Embryonic facial prominence (tissue), 1 donor: ENCODE measurements around the gene ZDHHC14.
"Not testable (repeated sequence)": the region's sequence is repeated elsewhere in the genome, so short reads cannot be mapped to it uniquely, and the experiment has no call there.

Experiments used
- DNase-seq: peaks from one replicate; pipeline ENCODE4 v3.0.0-alpha.2; 2016; ENCODE audit errors: extremely low spot score

The ZDHHC14 gene

GRCh38 chr6:157406661-157407060, 25.7 kb downstream of the ZDHHC14 start:
- DNase-seq, result no peak

DNA sequence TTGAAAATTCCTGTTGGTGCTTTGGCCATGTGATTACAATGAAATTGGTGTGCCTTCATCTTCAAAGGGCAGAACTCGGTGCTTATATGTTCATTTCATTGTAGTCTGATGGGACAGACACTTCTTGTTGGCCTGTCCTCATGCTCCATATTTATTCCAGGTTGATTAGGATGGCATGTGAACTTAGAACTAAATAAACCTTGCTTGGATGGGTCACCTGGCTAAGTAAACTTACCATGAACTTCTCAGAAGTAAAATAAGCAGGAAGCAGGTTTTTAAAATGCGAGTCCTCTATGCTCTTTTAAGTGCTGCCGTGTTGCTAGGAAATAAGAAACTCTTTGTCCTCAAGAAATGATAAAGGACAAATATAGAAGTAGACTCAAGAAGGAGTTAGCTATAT, 26.7 kb downstream of the ZDHHC14 start:
- DNase-seq, result no peak

DNA sequence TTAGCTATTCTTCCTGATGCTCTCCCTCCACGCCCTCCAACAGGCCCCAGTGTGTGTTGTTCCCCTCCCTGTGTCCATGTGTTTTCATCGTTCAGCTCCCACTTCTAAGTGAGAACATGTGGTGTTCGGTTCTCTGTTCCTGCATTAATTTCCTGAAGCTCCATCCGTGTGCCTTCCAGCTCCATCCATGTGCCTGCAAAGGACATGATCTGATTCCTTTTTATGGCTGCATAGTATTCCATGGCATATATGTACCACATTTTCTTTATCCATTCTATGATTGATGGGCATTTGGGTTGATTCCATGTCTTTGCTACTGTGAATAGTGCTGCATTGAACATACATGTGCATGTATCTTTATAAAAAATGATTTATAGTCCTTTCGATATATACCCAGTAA, 27.4 kb downstream of the ZDHHC14 start:
- not testable (repeated sequence) for DNase-seq

DNA sequence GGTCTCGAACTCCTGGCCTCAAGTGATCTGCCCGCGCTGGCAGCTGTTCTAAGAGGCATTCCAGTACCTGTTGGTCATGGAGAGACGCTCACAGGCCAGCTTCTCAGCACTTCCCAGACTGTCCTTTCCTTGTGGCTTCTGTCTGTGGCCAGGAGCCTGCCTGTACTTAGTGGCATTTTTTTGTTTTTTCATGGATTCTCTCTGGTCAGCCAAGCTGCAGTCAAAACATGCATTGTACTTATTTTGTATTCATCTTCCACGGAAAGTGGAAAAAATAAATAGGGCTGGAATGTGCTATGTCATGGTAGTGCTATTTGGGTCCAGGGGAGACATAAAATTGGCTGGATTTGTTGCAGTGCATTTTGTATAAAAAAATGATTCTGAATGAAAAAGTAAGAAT, 29.1 kb downstream of the ZDHHC14 start:
- no peak for DNase-seq

DNA sequence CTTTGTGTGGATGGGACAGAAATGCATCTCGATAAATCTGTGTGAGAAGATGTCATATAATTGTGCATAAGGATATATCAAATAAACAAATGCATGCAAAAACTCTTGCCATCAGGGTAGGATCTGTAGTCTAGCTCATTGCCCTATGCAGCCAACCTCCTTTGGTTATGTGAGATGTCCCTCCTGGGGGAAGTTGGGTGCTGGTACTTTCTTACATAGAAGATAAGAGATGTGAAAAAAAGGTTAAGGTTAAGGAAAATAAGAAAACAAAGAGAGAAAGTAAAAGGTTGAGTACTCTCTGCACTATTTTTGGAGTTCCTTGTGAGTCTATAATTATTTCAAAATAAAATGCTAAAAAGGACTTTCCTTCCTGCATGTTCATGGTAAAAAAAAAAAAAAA, 30.4 kb downstream of the ZDHHC14 start:
- no peak for DNase-seq

DNA sequence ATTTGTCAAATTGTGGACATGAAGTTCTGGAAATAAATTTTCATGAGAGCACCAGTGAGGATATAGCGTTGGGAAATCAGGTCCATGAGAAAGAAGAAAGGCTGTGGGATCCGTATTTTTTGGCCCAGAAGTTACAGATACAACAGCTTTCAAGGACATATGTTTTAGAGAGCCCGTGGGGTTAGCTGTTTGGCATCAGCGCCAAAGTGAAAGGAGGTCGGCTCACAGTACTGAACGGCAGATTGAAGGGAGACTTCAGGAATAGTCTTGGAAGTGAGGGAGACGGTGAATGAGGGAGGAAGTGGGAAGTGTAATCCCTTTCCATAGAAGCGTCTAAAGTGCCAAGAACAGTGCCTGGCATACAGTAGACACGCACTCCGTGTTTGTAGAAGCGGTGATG, 31.8 kb downstream of the ZDHHC14 start:
- no peak for DNase-seq

DNA sequence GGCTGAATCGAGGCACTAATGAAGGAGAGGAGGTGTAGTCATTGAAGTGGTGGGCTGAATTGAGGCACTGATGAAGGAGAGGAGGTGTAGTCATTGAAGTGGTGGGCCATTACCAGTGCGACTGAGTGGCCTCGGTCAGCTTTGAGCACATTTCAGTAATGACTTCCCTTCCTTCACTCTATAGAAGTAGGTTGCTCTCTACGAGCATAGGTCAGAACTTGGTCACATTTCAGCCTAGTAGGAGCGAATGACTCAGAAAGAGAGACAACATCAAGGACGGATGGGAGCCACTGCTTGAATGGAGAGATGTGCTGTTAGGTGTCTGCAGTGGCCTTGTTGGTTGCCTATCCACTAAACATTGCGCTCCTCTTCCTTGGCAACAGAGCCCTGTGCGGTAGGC, 39.5 kb downstream of the ZDHHC14 start:
- DNase-seq, result no peak

- no peak for DNase-seq
Observed at GRCh38 chr6:157424491-157425020, 43.6 kb downstream of the ZDHHC14 start.

DNA sequence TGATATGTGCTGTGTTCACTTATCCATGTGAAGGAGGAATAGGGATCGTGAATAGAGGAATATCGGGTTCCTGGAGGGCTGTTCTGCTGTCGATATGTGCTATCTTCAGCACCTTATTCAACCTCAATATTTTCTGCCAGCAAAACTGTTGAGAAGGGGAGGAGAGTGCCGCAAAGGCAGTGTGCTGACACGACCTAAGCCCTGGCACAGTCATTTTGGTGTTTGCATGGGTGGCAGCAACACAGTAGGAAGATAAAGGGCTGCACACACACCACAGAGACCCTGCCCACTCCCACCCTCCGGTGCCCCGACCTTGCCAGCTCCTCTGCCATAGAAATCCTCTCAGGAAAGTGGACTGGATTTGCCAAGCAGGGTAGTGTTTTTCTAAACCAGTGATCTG, 47.0 kb downstream of the ZDHHC14 start:
- no peak for DNase-seq

DNA sequence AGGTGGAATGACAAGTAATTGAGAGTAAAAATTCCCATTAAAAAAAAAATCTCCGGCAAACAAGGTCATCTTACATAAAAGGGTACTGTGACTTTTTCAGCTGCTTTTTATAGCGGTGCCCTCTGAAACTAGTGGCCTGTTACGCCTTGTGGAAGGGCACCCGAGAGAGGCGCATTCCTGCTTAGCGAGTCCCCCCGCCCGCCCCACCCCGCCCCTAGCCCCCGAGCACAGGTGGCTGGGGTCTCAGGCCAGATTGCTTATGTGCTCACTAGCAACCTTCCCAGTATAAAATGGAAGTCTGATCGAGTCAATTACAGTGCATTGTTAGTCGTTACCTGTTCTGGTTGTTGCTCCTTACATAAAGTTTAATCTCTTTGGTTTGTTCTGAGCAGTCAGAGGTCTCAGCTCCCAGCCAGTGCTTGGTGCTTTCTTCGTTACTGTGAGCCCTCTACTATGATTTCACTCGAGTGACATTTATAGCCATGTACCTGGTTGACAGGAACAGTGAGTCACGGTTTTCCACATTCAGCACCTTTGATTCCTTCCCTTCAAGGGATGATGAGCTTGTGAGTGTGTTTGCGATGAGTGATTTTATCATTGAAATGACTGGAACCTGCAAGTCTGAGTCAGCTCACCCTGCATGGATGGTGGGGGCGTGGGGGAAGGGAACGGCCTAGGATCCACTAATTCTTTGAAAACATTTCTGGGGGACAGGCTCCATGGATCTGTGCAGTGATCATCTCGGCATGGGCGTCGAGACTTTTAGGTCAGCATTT, 47.6 kb downstream of the ZDHHC14 start:
- DNase-seq, result no peak

GRCh38 chr6:157429248-157429647, 48.3 kb downstream of the ZDHHC14 start:
- no peak for DNase-seq

DNA sequence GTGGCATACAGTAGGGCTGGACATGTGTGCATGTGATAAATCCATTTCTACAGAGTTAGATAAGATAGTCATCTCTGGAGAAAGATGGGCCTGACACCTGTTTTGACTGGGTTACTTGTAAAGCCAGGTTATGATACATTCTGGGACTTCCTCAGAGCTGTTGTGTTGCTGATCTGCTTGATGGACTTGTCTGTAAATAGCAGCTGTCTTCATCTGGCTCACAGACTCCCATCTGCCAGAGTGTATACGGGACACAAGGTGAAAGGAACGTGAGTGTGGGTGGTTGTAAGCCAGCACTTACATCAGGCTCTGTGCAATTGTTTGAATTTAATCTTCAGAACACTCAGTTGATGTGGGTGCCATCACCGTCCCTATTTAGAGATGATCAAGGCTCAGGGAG, 49.8 kb downstream of the ZDHHC14 start:
- DNase-seq, result no peak

- no peak for DNase-seq
Observed at GRCh38 chr6:157432231-157432891, 51.4 kb downstream of the ZDHHC14 start.

GRCh38 chr6:157432892-157433265, 51.9 kb downstream of the ZDHHC14 start:
- DNase-seq, result no peak

- DNase-seq, result no peak
Observed at GRCh38 chr6:157433678-157434081, 52.7 kb downstream of the ZDHHC14 start.

GRCh38 chr6:157434349-157435033, 53.5 kb downstream of the ZDHHC14 start:
- DNase-seq, result no peak

DNA sequence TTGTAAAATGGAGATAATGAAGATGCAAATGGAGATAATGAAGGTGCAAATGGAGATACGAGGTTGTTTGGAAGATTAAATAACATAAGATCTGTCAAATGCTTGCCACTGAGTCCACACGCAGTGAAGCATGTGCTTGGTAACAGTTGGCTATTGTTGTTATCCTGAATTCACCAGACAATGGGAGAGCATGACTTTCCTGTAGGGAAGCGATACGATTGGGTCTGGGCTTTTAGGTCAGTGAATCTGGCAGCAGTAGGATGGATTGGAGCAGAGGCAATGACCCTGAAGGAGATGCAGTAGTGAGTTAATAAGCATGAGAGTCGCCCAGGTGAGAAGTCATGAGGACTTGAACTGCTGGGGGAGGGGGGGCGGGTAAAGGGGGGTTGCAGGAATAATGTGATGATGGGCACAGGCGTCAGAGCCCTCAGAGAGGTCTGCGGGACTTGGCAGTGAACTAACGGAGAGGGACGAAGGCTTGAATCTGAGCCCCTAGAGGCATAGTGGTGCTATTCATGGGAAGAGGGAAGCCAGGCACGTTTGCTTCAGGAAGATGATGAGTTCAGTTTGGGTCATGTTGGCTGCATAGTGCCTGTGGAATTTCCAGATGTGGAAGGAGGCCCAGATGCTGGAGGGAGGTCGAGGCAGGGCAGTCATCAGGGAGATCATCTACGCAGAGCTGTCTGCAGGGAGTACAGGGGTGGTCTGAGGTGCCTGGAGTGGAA, 55.4 kb downstream of the ZDHHC14 start:
- DNase-seq, result no peak

GRCh38 chr6:157436944-157437336, 56.0 kb downstream of the ZDHHC14 start:
- no peak for DNase-seq

GRCh38 chr6:157438611-157439111, 57.7 kb downstream of the ZDHHC14 start:
- DNase-seq, result no peak

- DNase-seq, result no peak
Observed at GRCh38 chr6:157440171-157440570, 59.2 kb downstream of the ZDHHC14 start.

GRCh38 chr6:157442291-157442690, 61.3 kb downstream of the ZDHHC14 start:
- DNase-seq, result no peak
